Measurements from ENCODE around the gene CHMP2A. TPM values are rescaled to one million over a fixed set of nuclear protein-coding genes. Genes with fewer than 3 reads are reported as not detected.

The CHMP2A gene
- total and polyA plus RNA-seq, 2 of the 4 experiments (the other 2 are of a cell fraction), result 105 to 183 TPM

DNA sequence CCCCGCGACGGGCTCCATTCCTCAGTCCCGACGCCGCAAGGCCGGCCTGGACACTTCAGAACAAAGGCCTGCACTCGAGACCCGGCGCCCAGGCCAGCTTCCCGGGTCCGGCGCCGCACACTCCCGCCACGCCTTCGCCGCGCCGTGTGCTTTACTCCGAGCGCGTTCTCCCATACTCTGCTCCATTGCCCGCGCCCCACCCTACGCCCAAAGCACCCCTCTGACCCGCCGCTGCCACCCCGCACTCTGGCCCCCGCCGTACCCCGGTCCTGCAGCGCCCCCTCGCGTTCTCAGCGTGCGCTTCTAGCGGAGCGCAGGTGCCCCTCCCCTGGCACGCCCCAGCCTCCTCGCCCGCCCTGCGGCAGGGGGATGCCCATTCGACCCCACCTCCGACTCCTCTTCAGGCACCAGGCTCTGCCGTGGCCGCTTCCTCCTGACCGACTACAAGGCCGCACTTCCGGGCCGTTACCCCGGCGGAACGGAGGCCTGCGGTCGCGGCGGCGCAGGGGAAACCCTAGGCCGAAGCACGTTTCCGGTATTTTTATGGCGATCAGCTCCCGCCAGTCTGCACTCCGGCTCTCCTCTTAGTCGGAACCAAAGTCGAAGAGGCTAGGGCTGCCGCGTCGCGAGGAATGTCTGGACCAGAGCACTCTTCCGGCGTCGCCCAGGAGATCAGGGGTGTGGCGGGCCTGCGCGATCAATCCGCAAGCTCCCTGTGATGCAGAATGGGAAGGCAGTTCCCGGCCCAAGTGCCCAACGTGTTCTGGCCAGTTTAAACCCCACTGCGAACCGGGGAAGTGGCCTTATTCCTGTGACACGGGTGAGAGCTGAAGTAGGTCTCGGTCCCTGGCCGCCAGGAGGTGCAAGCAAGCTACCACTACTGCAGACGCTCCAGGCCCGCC, 35.3 kb downstream of the CHMP2A start, which contains the start of gene ZBTB45 (continued):
- TF ChIP-seq SMC3 (IDR thresholded peaks at IDR 0.05; ENCODE audit: low read depth, low read length) (peak; percentile 58), NFE2L2 (IDR thresholded peaks at IDR 0.05; ENCODE audit: low read depth, low read length) (no peak), BHLHE40 (IDR thresholded peaks at IDR 0.05; ENCODE audit: low read depth, low read length) (no peak)

DNA sequence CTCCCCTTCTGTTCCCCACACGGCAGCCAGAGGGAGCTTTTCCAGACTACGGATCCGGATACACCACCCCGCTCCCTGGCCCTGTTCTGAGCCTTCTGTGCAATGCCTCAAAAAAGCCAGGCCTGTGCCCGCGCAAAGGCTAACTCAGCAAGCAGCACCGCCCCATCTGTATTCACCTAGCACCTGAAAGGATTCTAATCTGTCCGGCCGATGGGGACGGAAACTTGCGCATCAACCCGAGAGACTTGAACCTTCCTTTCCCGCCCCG, 35.9 kb downstream of the CHMP2A start:
- ChIA-PET CTCF (interaction anchor here (0.6 to 1.1 kb wide), 2 partner anchors 13 to 25 kb away, joined by 4 to 6 read pairs; partner anchors contain the start of gene TRIM28), POLR2A (ENCODE audit: unreplicated experiment) (interaction anchor here (1.5 kb wide), 1 partner anchor 25 kb away, joined by 6 read pairs; the partner anchor contains the start of gene TRIM28)
- TF ChIP-seq MAZ (IDR thresholded peaks at IDR 0.05; ENCODE audit: borderline replicate concordance, low read depth, low read length), result peak; percentile 14; the same call in 1 of the 2 replicates
- no peak for TF ChIP-seq CEBPB (IDR thresholded peaks at IDR 0.05; ENCODE audit: low read depth, low read length)
- peak; percentile 54 for TF ChIP-seq SMC3 (IDR thresholded peaks at IDR 0.05; ENCODE audit: low read depth, low read length)
- TF ChIP-seq RAD21 (IDR thresholded peaks at IDR 0.05; ENCODE audit: low read length), result peak; percentile 48
- TF ChIP-seq BHLHE40 (IDR thresholded peaks at IDR 0.05; ENCODE audit: low read depth, low read length), result no peak
- TF ChIP-seq, protein P1, sequence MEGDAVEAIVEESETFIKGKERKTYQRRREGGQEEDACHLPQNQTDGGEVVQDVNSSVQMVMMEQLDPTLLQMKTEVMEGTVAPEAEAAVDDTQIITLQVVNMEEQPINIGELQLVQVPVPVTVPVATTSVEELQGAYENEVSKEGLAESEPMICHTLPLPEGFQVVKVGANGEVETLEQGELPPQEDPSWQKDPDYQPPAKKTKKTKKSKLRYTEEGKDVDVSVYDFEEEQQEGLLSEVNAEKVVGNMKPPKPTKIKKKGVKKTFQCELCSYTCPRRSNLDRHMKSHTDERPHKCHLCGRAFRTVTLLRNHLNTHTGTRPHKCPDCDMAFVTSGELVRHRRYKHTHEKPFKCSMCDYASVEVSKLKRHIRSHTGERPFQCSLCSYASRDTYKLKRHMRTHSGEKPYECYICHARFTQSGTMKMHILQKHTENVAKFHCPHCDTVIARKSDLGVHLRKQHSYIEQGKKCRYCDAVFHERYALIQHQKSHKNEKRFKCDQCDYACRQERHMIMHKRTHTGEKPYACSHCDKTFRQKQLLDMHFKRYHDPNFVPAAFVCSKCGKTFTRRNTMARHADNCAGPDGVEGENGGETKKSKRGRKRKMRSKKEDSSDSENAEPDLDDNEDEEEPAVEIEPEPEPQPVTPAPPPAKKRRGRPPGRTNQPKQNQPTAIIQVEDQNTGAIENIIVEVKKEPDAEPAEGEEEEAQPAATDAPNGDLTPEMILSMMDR (conservative IDR thresholded peaks at IDR 0.05; ENCODE audit: low read depth, low read length), result peak; percentile 71
- no peak for TF ChIP-seq CHD1 (IDR thresholded peaks at IDR 0.05; ENCODE audit: low read depth, low read length)
- peak overlapping the region; percentile 67 for H3K18ac ChIP-seq (ENCODE audit: low read depth, low read length)
- H3K27ac ChIP-seq (ENCODE audit: insufficient read depth, low read length), result peak overlapping the region; percentile 93
- H2BK120ac ChIP-seq (ENCODE audit: low read depth, low read length), result peak overlapping the region; percentile 42; the same call in 1 of the 2 replicates
- peaks cover 11% of the 10 kb centered on the region for H3K9me1 ChIP-seq (ENCODE audit: insufficient read depth, low read length)
- dilution Hi-C loops (cut with HindIII; ENCODE audit: low sequenced_read_pairs, unreplicated experiment), result no loop called here
- WGBS, 2 experiments (ENCODE audit: extremely low coverage in 2 of 2, insufficient read length in 1 of 2), result no CpG with 5 or more reads among the region's 14 CpGs
- peak overlapping the region; percentile 94 for H3K4me2 ChIP-seq (ENCODE audit: low read depth, low read length)
- no peaks in the 10 kb centered on the region for H3K27me3 ChIP-seq (ENCODE audit: control insufficient read depth, insufficient read depth, low read length)
- peak overlapping the region; percentile 80 for H3K14ac ChIP-seq (replicated peaks; ENCODE audit: low read depth, low read length)
- peaks cover 0 to 48% of the 10 kb centered on the region in 2 experiments; a peak in 3 of 4 replicates for H3K79me1 ChIP-seq (ENCODE audit: low read depth in 1 of 2, low read length in 2 of 2)
- H4K91ac ChIP-seq (ENCODE audit: insufficient read depth, low read depth, low read length), result peak overlapping the region; percentile 93
- H2BK20ac ChIP-seq (ENCODE audit: low read depth, low read length), result no peak overlapping the region
- H3K4me3 ChIP-seq (ENCODE audit: insufficient read depth, low read depth, low read length), result peak overlapping the region; percentile 69
- peak overlapping the region; percentile 84 for H2BK5ac ChIP-seq (ENCODE audit: low read depth, low read length, poor library complexity, severe bottlenecking)
- peak; percentile 61 for ATAC-seq (ENCODE audit: low read depth)
- peak overlapping the region; percentile 81 for H2AK5ac ChIP-seq (ENCODE audit: low read depth, low read length)
- H2BK15ac ChIP-seq (ENCODE audit: low read depth, low read length), result no peak overlapping the region
- H3K4me1 ChIP-seq (ENCODE audit: control insufficient read depth, insufficient read depth, low read length), result peaks cover 6% of the 10 kb centered on the region
- H3K9ac ChIP-seq (ENCODE audit: low read depth, low read length), result peak overlapping the region; percentile 96
- H3K4ac ChIP-seq (ENCODE audit: low read depth, low read length), result peak overlapping the region; percentile 85
- H4K20me1 ChIP-seq (ENCODE audit: insufficient read depth, low read length), result peaks cover 26% of the 10 kb centered on the region
- peak overlapping the region; percentile 87 to 93 for H4K8ac ChIP-seq (ENCODE audit: low read depth in 2 of 2, low read length in 2 of 2)
- H2AK9ac ChIP-seq (replicated peaks; ENCODE audit: low read depth, low read length, poor library complexity), result peak overlapping the region; percentile 98
- no TSS peak for BruUV-seq (replicated peaks)
- peak overlapping the region; percentile 80; the same call in 1 of the 2 replicates for H3K56ac ChIP-seq (ENCODE audit: extremely low read depth, insufficient read depth, low read length)
- H3K9me3 ChIP-seq (ENCODE audit: control insufficient read depth, insufficient read depth, low read length), result no peaks in the 10 kb centered on the region
- peak; percentile 74 for DNase-seq
- H4K5ac ChIP-seq (ENCODE audit: low read depth, low read length), result peak overlapping the region; percentile 66
- intact Hi-C loops (cut with micrococcal nuclease), result loop anchor here (1.0 to 5.0 kb wide), 3 partner anchors 20 to 212 kb away; partner anchors contain the start of genes ERVK3-1 and MZF1
- in situ Hi-C loops (cut with MboI; ENCODE audit: low sequenced_read_pairs), result no loop called here
- H2AFZ ChIP-seq (replicated peaks; ENCODE audit: low read length, poor library complexity), result peak overlapping the region; percentile 98
- H3K36me3 ChIP-seq (ENCODE audit: control insufficient read depth, insufficient read depth, low read length), result peaks cover 16% of the 10 kb centered on the region
- peak overlapping the region; percentile 68; the same call in 1 of the 2 replicates for H3K23ac ChIP-seq (ENCODE audit: low read depth, low read length)
